Small intestine (tissue), 16 donors: ENCODE measurements around the gene KRTAP10-12. TPM values are rescaled to one million over a fixed set of nuclear protein-coding genes. Genes with fewer than 3 reads are reported as not detected.
"Not testable (repeated sequence)": the region's sequence is repeated elsewhere in the genome, so short reads cannot be mapped to it uniquely, and the experiment has no call there.

Experiments
- DNase-seq, 2 donors: peaks; one replicate each; pipeline versions ENCODE4 v3.0.0 to v3.0.0-alpha.2; 2013
- FAIRE-seq: peaks from 2 replicates; lab custom pipeline; 2012; peaks lifted over from hg19 to GRCh38; lab: Jason Lieb, UNC
- H3K27ac ChIP-seq, 3 donors: one replicate each; pipeline ENCODE4 v1.5.1; 2013; ENCODE audit warnings: low read length in 2 of 3, mild to moderate bottlenecking in 2 of 3, control low read depth in 1 of 3, inconsistent platforms in 1 of 3, low read depth in 1 of 3, moderate library complexity in 1 of 3
- H3K27me3 ChIP-seq, 3 donors: one replicate each; pipeline ENCODE4 v1.6.1; 2013; ENCODE audit warnings: low read length in 3 of 3, inconsistent platforms in 1 of 3; ENCODE audit not compliant: control insufficient read depth in 3 of 3, insufficient read depth in 3 of 3
- H3K36me3 ChIP-seq, 3 donors: one replicate each; pipeline ENCODE4 v1.6.1; 2013; ENCODE audit warnings: low read length in 3 of 3, inconsistent platforms in 1 of 3, low read depth in 1 of 3, mild to moderate bottlenecking in 1 of 3, moderate library complexity in 1 of 3; ENCODE audit not compliant: control insufficient read depth in 3 of 3, insufficient read depth in 2 of 3
- H3K4me1 ChIP-seq, 3 donors: one replicate each; pipeline ENCODE4 v1.6.1; 2013; ENCODE audit warnings: low read length in 2 of 3, inconsistent platforms in 1 of 3, low read depth in 1 of 3, mild to moderate bottlenecking in 1 of 3, moderate library complexity in 1 of 3; ENCODE audit not compliant: control insufficient read depth in 3 of 3, insufficient read depth in 2 of 3
- H3K4me3 ChIP-seq, 3 donors: one replicate each; pipeline ENCODE4 v1.5.1; 2013; ENCODE audit warnings: low read length in 3 of 3, control low read depth in 1 of 3, inconsistent platforms in 1 of 3, low read depth in 1 of 3, mild to moderate bottlenecking in 1 of 3, moderate library complexity in 1 of 3
- H3K9me3 ChIP-seq, 2 donors: one replicate each; pipeline ENCODE4 v1.6.1; 2013; ENCODE audit warnings: low read depth in 1 of 2, low read length in 1 of 2; ENCODE audit not compliant: control insufficient read depth in 2 of 2, insufficient read depth in 1 of 2
- WGBS, 3 donors: extraction: QIAGEN DNeasy Blood & Tissue Kit; methylation state at CpG; one replicate each; pipeline ENCODE4 v1.1.7; 2013; 5-methylcytosine and 5-hydroxymethylcytosine counted together
- long read RNA-seq, 10 donors: transcript quantifications; one replicate each; lab custom pipeline, GENCODE V29; 2026
- polyA plus RNA-seq, 4 donors: library from polyadenylated mRNA; stranded (reverse) in 3 of 4; unstranded in 1 of 4; fragments of 200-250 nt in 3 of 4; fragments of 120-200 nt in 1 of 4; gene quantifications; one replicate each; pipeline versions ENCODE4 v1.2.1 to v1.2.3, GENCODE V29; 2013
- donor health status: healthy with polysubstance abuse.
- donor health status: control.
- donor health status: control.
- donor health status: Bipolar disorder and iron deficiency.
- donor health status: healthy.

The KRTAP10-12 gene
- polyA plus RNA-seq: not detected
- long read RNA-seq, donor 1: 0 reads
- long read RNA-seq, donor 2: 0 reads
- long read RNA-seq, donor 3: 0 reads
- long read RNA-seq, donor 4: 0 reads
- long read RNA-seq, donor 5: 0 reads
- long read RNA-seq, donor 6: 0 reads
- long read RNA-seq, donor 7: 0 reads
- long read RNA-seq, donor 8: 0 reads
- long read RNA-seq, donor 9: 0 reads
- long read RNA-seq, donor 10: 0 reads

GRCh38 chr21:44697172-44697810, at the start of gene KRTAP10-12:
TSS of gene KRTAP10-12 (plus strand) at chr21:44697172. CDS start at chr21:44697202, 30 bp downstream.
- not testable (repeated sequence) for DNase-seq, H3K9me3 ChIP-seq, H3K36me3 ChIP-seq, FAIRE-seq, H3K4me3 ChIP-seq
- peaks cover 0 to 46% (median 12%) of the 10 kb centered on the region in 3 donors for H3K27me3 ChIP-seq
- 27 to 50% (median 37%) methylated on average over 13 to 21 of the region's 21 CpGs for WGBS, 3 donors
- peaks cover 0 to 12% (median 0%) of the 10 kb centered on the region in 3 donors for H3K4me1 ChIP-seq
- peak within 1 kb of the TSS in 1 of 3 donors; percentile 47 for H3K27ac ChIP-seq

GRCh38 chr21:44647222-44647552, 49.8 kb upstream of the KRTAP10-12 start:
- Histone ChIP-seq H3K9me3 (peaks cover 0 to 5% of the 10 kb centered on the region in 2 donors), H3K36me3 (no peaks in the 10 kb centered on the region), H3K27me3 (peaks cover 0 to 2% (median 0%) of the 10 kb centered on the region in 3 donors), H3K4me3 (no peak overlapping the region), H3K4me1 (no peaks in the 10 kb centered on the region), H3K27ac (no peak overlapping the region)
- WGBS, 3 donors: 52 to 63% (median 57%) methylated on average over 8 of the region's 8 CpGs
- FAIRE-seq (no peak), DNase-seq (no peak)

- DNase-seq: no peak
- WGBS, 3 donors: 78 to 79% (median 78%) methylated on average over 29 to 33 of the region's 33 CpGs
- Histone ChIP-seq H3K27ac (no peak overlapping the region), H3K4me1 (no peaks in the 10 kb centered on the region), H3K27me3 (peaks cover 0 to 2% (median 0%) of the 10 kb centered on the region in 3 donors), H3K9me3 (peaks cover 0 to 7% of the 10 kb centered on the region in 2 donors), H3K36me3 (no peaks in the 10 kb centered on the region), H3K4me3 (no peak overlapping the region)
- no peak for FAIRE-seq
These were observed 48.2 kb upstream of the KRTAP10-12 start for GRCh38 chr21:44648557-44649311.

- H3K4me3 ChIP-seq: no peak overlapping the region
- H3K4me1 ChIP-seq: no peaks in the 10 kb centered on the region
- peaks cover 0 to 2% (median 0%) of the 10 kb centered on the region in 3 donors for H3K27me3 ChIP-seq
- no peak overlapping the region for H3K27ac ChIP-seq
- peaks cover 0 to 3% of the 10 kb centered on the region in 2 donors for H3K9me3 ChIP-seq
- no peak for FAIRE-seq
- H3K36me3 ChIP-seq: no peaks in the 10 kb centered on the region
- 83 to 85% (median 83%) methylated on average over 18 of the region's 18 CpGs for WGBS, 3 donors
- no peak for DNase-seq
These were observed 47.4 kb upstream of the KRTAP10-12 start for GRCh38 chr21:44649521-44650100.

- Histone ChIP-seq H3K9me3 (peaks cover 0 to 3% of the 10 kb centered on the region in 2 donors), H3K27me3 (peaks cover 0 to 2% (median 0%) of the 10 kb centered on the region in 3 donors), H3K36me3 (no peaks in the 10 kb centered on the region), H3K4me3 (no peak overlapping the region), H3K4me1 (no peaks in the 10 kb centered on the region), H3K27ac (no peak overlapping the region)
- 84 to 91% (median 88%) methylated on average over 20 of the region's 20 CpGs for WGBS, 3 donors
- FAIRE-seq (no peak), DNase-seq (no peak)
These were observed 46.6 kb upstream of the KRTAP10-12 start for GRCh38 chr21:44650265-44650972.

GRCh38 chr21:44650973-44651675, 45.8 kb upstream of the KRTAP10-12 start:
- no peaks in the 10 kb centered on the region for H3K4me1 ChIP-seq
- H3K27ac ChIP-seq: no peak overlapping the region
- 81 to 89% (median 84%) methylated on average over 12 of the region's 12 CpGs for WGBS, 3 donors
- peaks cover 0 to 2% (median 0%) of the 10 kb centered on the region in 3 donors for H3K27me3 ChIP-seq
- no peak for DNase-seq
- no peaks in the 10 kb centered on the region for H3K36me3 ChIP-seq
- H3K4me3 ChIP-seq: no peak overlapping the region
- peaks cover 0 to 7% of the 10 kb centered on the region in 2 donors for H3K9me3 ChIP-seq
- FAIRE-seq: no peak

- DNase-seq: no peak
- Histone ChIP-seq H3K4me3 (no peak overlapping the region), H3K36me3 (no peaks in the 10 kb centered on the region), H3K4me1 (peaks cover 0 to 2% (median 0%) of the 10 kb centered on the region in 3 donors), H3K27ac (no peak overlapping the region), H3K9me3 (peaks cover 1 to 11% of the 10 kb centered on the region in 2 donors), H3K27me3 (peaks cover 0 to 2% (median 0%) of the 10 kb centered on the region in 3 donors)
- FAIRE-seq: no peak
- 45 to 70% (median 59%) methylated on average over 14 of the region's 14 CpGs for whole genome bisulfite sequencing, 3 donors
These were observed 43.8 kb upstream of the KRTAP10-12 start for GRCh38 chr21:44653123-44653522.
